Right lobe of liver (tissue), 4 donors: Measurements from ENCODE around the gene DDX31.

ENCODE experiments used
- CTCF ChIP-seq, 4 donors: fragments of 200-600 bp in 3 of 4; fragments of 450-650 bp in 1 of 4; IDR thresholded peaks; one replicate each; pipeline versions ENCODE4 v1.5.1 to v1.8.0; 2016 to 2022; ENCODE audit warnings: antibody characterized with exemption in 4 of 4, mild to moderate bottlenecking in 2 of 4
- POLR2A ChIP-seq: fragments of 450-650 bp; IDR thresholded peaks from one replicate; pipeline ENCODE4 v1.6.1; 2017; ENCODE audit warnings: antibody characterized with exemption, mild to moderate bottlenecking
- donor health status: DM: no; HTN: no; CAD: no.
- donor health status: DM: no; HTN: no; CAD: no.
- donor health status: DM: no; HTN: yes; CAD: no.

DNA sequence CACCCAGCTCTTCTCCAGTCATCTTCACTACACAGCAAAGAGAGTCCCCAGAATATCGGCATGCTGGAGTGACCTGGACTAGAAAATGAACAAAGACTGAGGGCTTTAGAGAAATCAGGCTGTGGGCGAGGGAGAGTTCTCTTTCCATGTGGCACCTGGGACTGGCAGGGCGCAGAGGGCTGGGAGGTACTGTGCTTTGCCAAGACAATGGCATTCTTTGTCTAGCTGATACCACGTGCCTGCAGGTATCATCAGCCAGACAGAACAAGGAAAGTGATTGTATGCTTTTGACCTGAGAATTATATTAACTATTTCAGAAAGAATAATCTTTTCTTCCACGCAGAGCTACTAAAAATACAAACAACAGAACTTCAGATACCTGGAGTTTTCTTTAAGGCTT, 30.5 kb downstream of the DDX31 start:
- TF ChIP-seq CTCF (IDR thresholded peaks at IDR 0.05) (no peak), POLR2A (no peak)
